H9 (cell line): ENCODE results near the gene RFT1. TPM values are rescaled to one million over a fixed set of nuclear protein-coding genes. Genes with fewer than 3 reads are reported as not detected.
A peak's percentile ranks its signal among the peaks of the same experiment; 100 is the strongest.
"Not testable (repeated sequence)": the region's sequence is repeated elsewhere in the genome, so short reads cannot be mapped to it uniquely, and the experiment has no call there.

ENCODE experiments used
- DNase-seq: peaks from one replicate; pipeline ENCODE4 v3.0.0-alpha.2; 2017
- H2AFZ ChIP-seq: one replicate; pipeline ENCODE4 v1.6.1; 2013; ENCODE audit warnings: mild to moderate bottlenecking, low read length, control low read depth, moderate library complexity
- H2AK5ac ChIP-seq: 2 replicates; pipeline ENCODE4 v1.6.1; 2013; ENCODE audit warnings: low read length, control low read depth, mixed read lengths; ENCODE audit not compliant: insufficient read length
- H2BK120ac ChIP-seq: one replicate; pipeline ENCODE4 v1.6.1; 2013; ENCODE audit warnings: low read depth, mild to moderate bottlenecking, low read length, control low read depth, inconsistent platforms; ENCODE audit not compliant: poor library complexity, severe bottlenecking
- H2BK12ac ChIP-seq: 2 replicates; pipeline ENCODE4 v1.6.1; 2013; ENCODE audit warnings: low read length, control low read depth, mixed read lengths, low read depth; ENCODE audit not compliant: insufficient read length
- H2BK15ac ChIP-seq: 2 replicates; pipeline ENCODE4 v1.6.1; 2013; ENCODE audit warnings: low read depth, low read length, control low read depth
- H2BK20ac ChIP-seq: one replicate; pipeline ENCODE4 v1.6.1; 2013; ENCODE audit warnings: low read depth, mild to moderate bottlenecking, low read length, control low read depth, inconsistent platforms; ENCODE audit not compliant: poor library complexity, severe bottlenecking
- H2BK5ac ChIP-seq: 2 replicates; pipeline ENCODE4 v1.6.1; 2013; ENCODE audit warnings: low read length, control low read depth, mixed read lengths; ENCODE audit not compliant: insufficient read length
- H3K14ac ChIP-seq: 2 replicates; pipeline ENCODE4 v1.6.1; 2013; ENCODE audit warnings: low read length, control low read depth; ENCODE audit not compliant: insufficient read depth
- H3K18ac ChIP-seq: 2 replicates; pipeline ENCODE4 v1.6.1; 2013; ENCODE audit warnings: low read depth, mild to moderate bottlenecking, mixed read lengths, low read length, control low read depth; ENCODE audit not compliant: insufficient read length
- H3K23ac ChIP-seq: 2 replicates; pipeline ENCODE4 v1.6.1; 2013; ENCODE audit warnings: low read length, control low read depth, mixed read lengths, low read depth; ENCODE audit not compliant: insufficient read length
- H3K23me2 ChIP-seq: 2 replicates; pipeline ENCODE4 v1.6.1; 2013; ENCODE audit warnings: low read depth, mild to moderate bottlenecking, mixed read lengths, low read length, control low read depth; ENCODE audit not compliant: insufficient read length, poor library complexity, severe bottlenecking
- H3K27ac ChIP-seq: 2 replicates; pipeline ENCODE4 v1.5.1; 2013; ENCODE audit warnings: low read length, control low read depth, mixed read lengths, low read depth; ENCODE audit not compliant: insufficient read length
- H3K27me3 ChIP-seq: 2 replicates; pipeline ENCODE4 v1.6.1; 2013; ENCODE audit warnings: low read length, control low read depth, inconsistent platforms; ENCODE audit not compliant: insufficient read depth
- H3K4ac ChIP-seq: 2 replicates; pipeline ENCODE4 v1.6.1; 2013; ENCODE audit warnings: low read depth, mild to moderate bottlenecking, control low read depth, inconsistent platforms, low read length, moderate library complexity
- H3K4me1 ChIP-seq: 2 replicates; pipeline ENCODE4 v1.6.1; 2013; ENCODE audit warnings: low read length, control low read depth, inconsistent platforms; ENCODE audit not compliant: insufficient read depth
- H3K4me2 ChIP-seq: 2 replicates; pipeline ENCODE4 v1.6.1; 2013; ENCODE audit warnings: low read length, control low read depth, mixed read lengths; ENCODE audit not compliant: insufficient read length, insufficient read depth
- H3K56ac ChIP-seq: 2 replicates; pipeline ENCODE4 v1.6.1; 2013; ENCODE audit warnings: low read depth, mild to moderate bottlenecking, mixed read lengths, low read length, control low read depth; ENCODE audit not compliant: insufficient read length
- H3K79me1 ChIP-seq: 2 replicates; pipeline ENCODE4 v1.6.1; 2013; ENCODE audit warnings: low read depth, mild to moderate bottlenecking, moderate library complexity, low read length, control low read depth, inconsistent platforms; ENCODE audit not compliant: insufficient read depth, poor library complexity, severe bottlenecking
- H3K79me2 ChIP-seq: 2 replicates; pipeline ENCODE4 v1.6.1; 2013; ENCODE audit warnings: low read length, control low read depth, inconsistent platforms; ENCODE audit not compliant: insufficient read depth
- H3K9ac ChIP-seq: 2 replicates; pipeline ENCODE4 v1.6.1; 2013; ENCODE audit warnings: low read length, control low read depth, mixed read lengths; ENCODE audit not compliant: insufficient read length; ENCODE audit errors: extremely low read depth
- H3K9me3 ChIP-seq: one replicate; pipeline ENCODE4 v1.6.1; 2013; ENCODE audit warnings: low read depth, low read length, inconsistent platforms; ENCODE audit not compliant: control insufficient read depth
- H3T11ph ChIP-seq: one replicate; pipeline ENCODE4 v1.6.1; 2013; ENCODE audit warnings: mild to moderate bottlenecking, low read length, control low read depth, inconsistent platforms
- H4K20me1 ChIP-seq: one replicate; pipeline ENCODE4 v1.6.1; 2013; ENCODE audit not compliant: control insufficient read depth, insufficient read length, insufficient read depth
- H4K5ac ChIP-seq: 2 replicates; pipeline ENCODE4 v1.6.1; 2013; ENCODE audit warnings: low read depth, mild to moderate bottlenecking, mixed read lengths, low read length, control low read depth; ENCODE audit not compliant: insufficient read length
- H4K8ac ChIP-seq: replicated peaks from 2 replicates; pipeline ENCODE4 v1.6.1; 2013; ENCODE audit warnings: low read length, control low read depth, mixed read lengths, low read depth; ENCODE audit not compliant: insufficient read length
- H4K91ac ChIP-seq: 2 replicates; pipeline ENCODE4 v1.6.1; 2013; ENCODE audit warnings: low read depth, mild to moderate bottlenecking, moderate library complexity, mixed read lengths, low read length, control low read depth; ENCODE audit not compliant: insufficient read length
- H3K27ac Mint-ChIP-seq, 3 experiments: 2 replicates in 2 of 3; 3 replicates in 1 of 3; pipeline ENCODE4 v1.8.0; 2020 to 2021; ENCODE audit warnings: mixed read lengths in 3 of 3, mild to moderate bottlenecking in 1 of 3, moderate library complexity in 1 of 3
- H3K27me3 Mint-ChIP-seq: 2 replicates; pipeline ENCODE4 v1.8.0; 2021; ENCODE audit warnings: low read depth, mild to moderate bottlenecking, moderate library complexity, mixed read lengths
- H3K36me3 Mint-ChIP-seq, 3 experiments: 2 replicates in 2 of 3; 3 replicates in 1 of 3; pipeline ENCODE4 v1.8.0; 2020 to 2021; ENCODE audit warnings: low read depth in 3 of 3, mixed read lengths in 3 of 3; ENCODE audit not compliant: insufficient read depth in 1 of 3
- H3K4me1 Mint-ChIP-seq, 2 experiments: 2 replicates each; pipeline ENCODE4 v1.8.0; 2020; ENCODE audit warnings: mixed read lengths in 2 of 2
- H3K4me3 Mint-ChIP-seq, 2 experiments: 2 replicates in 1 of 2; 3 replicates in 1 of 2; pipeline ENCODE4 v1.8.0; 2020 to 2021; ENCODE audit warnings: mild to moderate bottlenecking in 2 of 2, mixed read lengths in 2 of 2, moderate library complexity in 1 of 2
- H3K9me3 Mint-ChIP-seq, 2 experiments: 2 replicates in 1 of 2; 3 replicates in 1 of 2; pipeline ENCODE4 v1.8.0; 2020; ENCODE audit warnings: mild to moderate bottlenecking in 2 of 2, mixed read lengths in 2 of 2, moderate library complexity in 1 of 2
- CTCF ChIP-seq: fragments of 200-600 bp; sonication (generic); conservative IDR thresholded peaks from 3 replicates; pipeline ENCODE4 v1.8.0; 2021; ENCODE audit warnings: antibody characterized with exemption, mild to moderate bottlenecking
- WGBS: extraction: QIAGEN DNeasy Blood & Tissue Kit; methylation state at CpG from one replicate; pipeline ENCODE4 v1.1.7; 2013; ENCODE audit warnings: missing lambda C conversion rate, low lambda C conversion rate, mixed read lengths; ENCODE audit not compliant: insufficient read length; ENCODE audit errors: extremely low coverage; 5-methylcytosine and 5-hydroxymethylcytosine counted together
- total RNA-seq: library from RNA; stranded (reverse); gene quantifications from 2 replicates; pipeline ENCODE4 v1.2.1, GENCODE V29; 2021

The RFT1 gene
- total RNA-seq, 1 experiment from 2014 or later: 24.1 TPM

- no peak overlapping the region for H3K27ac ChIP-seq
- no peak overlapping the region for H3K23ac ChIP-seq
- no peak overlapping the region for H2AK5ac ChIP-seq
- H4K8ac ChIP-seq: no peak overlapping the region
- DNase-seq: no peak
- H3K79me2 ChIP-seq: no peaks in the 10 kb centered on the region
- no peak for TF ChIP-seq CTCF
- Mint-ChIP-seq H3K36me3 (no peaks in the 10 kb centered on the region), H3K27me3 (peaks cover 6% of the 10 kb centered on the region), H3K4me1 (peaks cover 0 to 11% of the 10 kb centered on the region in 2 experiments; a peak in 2 of 4 replicates), H3K27ac (no peak overlapping the region), H3K9me3 (no peaks in the 10 kb centered on the region), H3K4me3 (no peak overlapping the region)
- H3K56ac ChIP-seq: no peak overlapping the region
- H3K4me1 ChIP-seq: no peaks in the 10 kb centered on the region
- H3T11ph ChIP-seq: no peak overlapping the region
- no peaks in the 10 kb centered on the region for H3K9me3 ChIP-seq
- H3K4ac ChIP-seq: no peak overlapping the region
- no peak overlapping the region for H3K9ac ChIP-seq
- no peaks in the 10 kb centered on the region for H3K79me1 ChIP-seq
- H3K18ac ChIP-seq: no peak overlapping the region
- no peak overlapping the region for H3K14ac ChIP-seq
- H3K23me2 ChIP-seq: no peaks in the 10 kb centered on the region
- WGBS: no CpG with 5 or more reads among the region's 5 CpGs
- H4K20me1 ChIP-seq: no peaks in the 10 kb centered on the region
- no peak overlapping the region for H2BK20ac ChIP-seq
- H4K91ac ChIP-seq: no peak overlapping the region
- no peak overlapping the region for H2BK120ac ChIP-seq
- H2BK5ac ChIP-seq: no peak overlapping the region
- no peak overlapping the region for H2AFZ ChIP-seq
- no peaks in the 10 kb centered on the region for H3K27me3 ChIP-seq
- H3K4me2 ChIP-seq: no peak overlapping the region
- no peak overlapping the region for H2BK15ac ChIP-seq
- no peak overlapping the region for H2BK12ac ChIP-seq
- no peak overlapping the region for H4K5ac ChIP-seq
Observed at GRCh38 chr3:53151465-53151864, 21.2 kb upstream of the RFT1 start.

GRCh38 chr3:53151086-53151438 lies 20.8 kb upstream of the RFT1 start:
- not testable (repeated sequence) for H2BK12ac ChIP-seq

More at GRCh38 chr3:53151086-53151438, 20.8 kb upstream of the RFT1 start:
- H3T11ph ChIP-seq, H3K14ac ChIP-seq, H2BK120ac ChIP-seq, H3K9me3 Mint-ChIP-seq, H3K23me2 ChIP-seq, DNase-seq, H4K91ac ChIP-seq, H3K79me2 ChIP-seq, H3K4me1 ChIP-seq, H3K27ac Mint-ChIP-seq, H3K9me3 ChIP-seq, H3K27me3 Mint-ChIP-seq, H4K20me1 ChIP-seq, H2BK20ac ChIP-seq, H3K4ac ChIP-seq, H2AFZ ChIP-seq, H2AK5ac ChIP-seq, H3K79me1 ChIP-seq, H3K18ac ChIP-seq, H2BK5ac ChIP-seq, H4K5ac ChIP-seq, H3K23ac ChIP-seq, H2BK15ac ChIP-seq, H4K8ac ChIP-seq, H3K27me3 ChIP-seq, H3K4me1 Mint-ChIP-seq, H3K36me3 Mint-ChIP-seq, H3K56ac ChIP-seq, H3K9ac ChIP-seq, H3K27ac ChIP-seq, H3K4me2 ChIP-seq: not testable (repeated sequence)
- 0 out of 5 replicates have a peak overlapping the region, but pooled peaks of 1 of the 2 experiments have one; percentile 14 for H3K4me3 Mint-ChIP-seq
- no CpG with 5 or more reads among the region's 9 CpGs for WGBS
